ENCODE results near the gene STC2.

STC2 gene

DNA sequence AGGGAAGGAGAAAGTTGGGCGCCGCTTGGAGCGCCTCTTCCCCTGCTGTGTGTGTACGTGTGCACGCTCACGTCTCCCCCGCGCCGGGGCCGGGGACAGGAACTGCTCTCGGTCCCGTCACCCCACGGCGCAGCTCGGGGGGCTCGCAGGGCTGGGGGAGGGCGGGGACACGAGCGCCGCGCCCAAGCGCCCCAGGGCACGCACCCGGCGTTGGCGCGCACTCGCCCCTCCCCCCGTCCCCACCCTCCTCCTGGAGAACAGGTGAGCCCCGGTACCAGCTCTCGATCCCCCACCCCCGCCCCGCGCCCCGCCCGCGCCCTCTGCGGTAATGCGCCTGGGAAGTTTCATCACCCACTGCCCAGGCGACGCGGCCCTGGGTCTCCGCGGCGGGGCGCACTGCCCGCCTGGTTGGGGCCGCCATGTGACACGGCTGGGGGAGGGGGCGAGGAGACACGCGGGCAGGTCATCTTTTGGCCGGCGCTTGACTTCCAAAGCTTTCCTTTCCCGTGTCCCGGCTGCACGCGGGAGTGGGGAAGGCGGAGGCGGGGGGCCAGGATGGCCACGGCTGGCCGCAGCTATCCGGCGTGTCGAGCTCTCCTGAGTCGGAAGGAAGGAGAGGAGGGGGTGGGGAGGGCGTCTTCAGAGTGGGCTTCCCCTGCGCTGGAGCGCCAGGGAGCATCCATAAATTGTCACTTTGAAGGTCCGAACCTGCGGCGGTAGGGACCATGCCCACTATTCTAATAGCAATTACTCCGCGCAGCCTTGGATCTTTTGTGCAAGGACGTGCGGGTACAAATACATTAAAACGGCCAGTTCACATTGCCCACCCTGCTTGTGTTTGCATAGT lies 1.5 kb upstream of the STC2 start:
- TF ChIP-seq, protein P1, sequence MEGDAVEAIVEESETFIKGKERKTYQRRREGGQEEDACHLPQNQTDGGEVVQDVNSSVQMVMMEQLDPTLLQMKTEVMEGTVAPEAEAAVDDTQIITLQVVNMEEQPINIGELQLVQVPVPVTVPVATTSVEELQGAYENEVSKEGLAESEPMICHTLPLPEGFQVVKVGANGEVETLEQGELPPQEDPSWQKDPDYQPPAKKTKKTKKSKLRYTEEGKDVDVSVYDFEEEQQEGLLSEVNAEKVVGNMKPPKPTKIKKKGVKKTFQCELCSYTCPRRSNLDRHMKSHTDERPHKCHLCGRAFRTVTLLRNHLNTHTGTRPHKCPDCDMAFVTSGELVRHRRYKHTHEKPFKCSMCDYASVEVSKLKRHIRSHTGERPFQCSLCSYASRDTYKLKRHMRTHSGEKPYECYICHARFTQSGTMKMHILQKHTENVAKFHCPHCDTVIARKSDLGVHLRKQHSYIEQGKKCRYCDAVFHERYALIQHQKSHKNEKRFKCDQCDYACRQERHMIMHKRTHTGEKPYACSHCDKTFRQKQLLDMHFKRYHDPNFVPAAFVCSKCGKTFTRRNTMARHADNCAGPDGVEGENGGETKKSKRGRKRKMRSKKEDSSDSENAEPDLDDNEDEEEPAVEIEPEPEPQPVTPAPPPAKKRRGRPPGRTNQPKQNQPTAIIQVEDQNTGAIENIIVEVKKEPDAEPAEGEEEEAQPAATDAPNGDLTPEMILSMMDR (IDR thresholded peaks at IDR 0.05; ENCODE audit: low read depth, low read length, poor library complexity, severe bottlenecking): no peak
- no peak for TF ChIP-seq EZH2phosphoT487 (IDR thresholded peaks at IDR 0.05; ENCODE audit: borderline replicate concordance, low read length)

DNA sequence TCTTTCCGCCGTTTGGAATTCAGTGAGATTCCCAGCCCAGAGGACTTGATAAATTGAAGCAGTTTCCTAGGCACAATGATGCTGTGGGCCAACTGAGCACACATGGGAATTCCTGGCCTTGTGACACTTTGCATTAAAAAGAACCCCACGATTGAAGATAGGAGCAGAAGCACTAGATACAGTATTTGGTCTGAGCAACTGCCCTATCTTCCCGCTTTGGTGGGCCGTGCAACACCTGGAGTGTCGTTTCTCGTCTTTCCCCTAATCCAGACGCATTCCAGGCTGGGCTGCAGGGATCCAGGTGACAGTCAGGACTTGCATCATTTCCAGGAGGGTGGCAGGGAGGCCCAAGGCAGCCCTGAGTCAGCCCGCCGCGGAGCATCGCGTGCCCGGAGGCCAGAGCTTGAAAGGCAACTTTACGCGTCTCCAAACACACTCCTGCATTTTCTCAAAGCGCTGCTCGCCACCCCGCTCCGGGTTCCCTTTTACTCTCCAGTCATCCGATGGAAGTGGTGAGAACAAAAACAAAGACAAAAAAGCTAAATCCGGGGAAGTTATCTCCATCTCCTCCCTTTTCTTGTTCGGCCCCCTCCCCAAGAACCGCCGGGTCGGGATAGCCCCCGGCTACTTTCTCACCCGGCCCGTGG lies 753 bp upstream of the STC2 start:
- Histone ChIP-seq H4K20me1 (ENCODE audit: control insufficient read depth, insufficient read depth, low read depth, low read length) (no peaks in the 10 kb centered on the region), H3K9me3 (ENCODE audit: control insufficient read depth, insufficient read depth, low read length) (no peaks in the 10 kb centered on the region), H3K27ac (ENCODE audit: low read depth, low read length) (no peak overlapping the region), H3K79me2 (ENCODE audit: control insufficient read depth, low read length) (no peaks in the 10 kb centered on the region), H3K4me2 (ENCODE audit: low read length) (no peak overlapping the region), H3K27me3 (ENCODE audit: control insufficient read depth, low read length) (no peaks in the 10 kb centered on the region), H3F3A (ENCODE audit: control insufficient read depth, insufficient read depth) (no peaks in the 10 kb centered on the region), H3K4me1 (ENCODE audit: control insufficient read depth, low read length) (peaks cover 4% of the 10 kb centered on the region; the same call in 1 of the 2 replicates), H3K9me2 (replicated peaks; ENCODE audit: control insufficient read depth, low read length) (no peaks in the 10 kb centered on the region), H3K4me3 (ENCODE audit: low read length) (no peak overlapping the region), H3K36me3 (ENCODE audit: control insufficient read depth, low read length) (no peaks in the 10 kb centered on the region)
- no peak for TF ChIP-seq EZH2phosphoT487 (IDR thresholded peaks at IDR 0.05; ENCODE audit: borderline replicate concordance, low read length)
- TF ChIP-seq, protein P1 (IDR thresholded peaks at IDR 0.05; ENCODE audit: low read depth, low read length, poor library complexity, severe bottlenecking): no peak

More for the DNA sequence above, 1.5 kb upstream of the STC2 start:
- Histone ChIP-seq H3K27ac (ENCODE audit: low read depth, low read length) (no peak overlapping the region), H3F3A (ENCODE audit: control insufficient read depth, insufficient read depth) (no peaks in the 10 kb centered on the region), H3K79me2 (ENCODE audit: control insufficient read depth, low read length) (no peaks in the 10 kb centered on the region), H3K9me3 (ENCODE audit: control insufficient read depth, insufficient read depth, low read length) (no peaks in the 10 kb centered on the region), H3K36me3 (ENCODE audit: control insufficient read depth, low read length) (no peaks in the 10 kb centered on the region), H3K27me3 (ENCODE audit: control insufficient read depth, low read length) (no peaks in the 10 kb centered on the region), H3K4me3 (ENCODE audit: low read length) (no peak overlapping the region), H3K4me1 (ENCODE audit: control insufficient read depth, low read length) (peaks cover 4% of the 10 kb centered on the region; the same call in 1 of the 2 replicates), H4K20me1 (ENCODE audit: control insufficient read depth, insufficient read depth, low read depth, low read length) (no peaks in the 10 kb centered on the region), H3K9me2 (replicated peaks; ENCODE audit: control insufficient read depth, low read length) (no peaks in the 10 kb centered on the region), H3K4me2 (ENCODE audit: low read length) (no peak overlapping the region)

DNA sequence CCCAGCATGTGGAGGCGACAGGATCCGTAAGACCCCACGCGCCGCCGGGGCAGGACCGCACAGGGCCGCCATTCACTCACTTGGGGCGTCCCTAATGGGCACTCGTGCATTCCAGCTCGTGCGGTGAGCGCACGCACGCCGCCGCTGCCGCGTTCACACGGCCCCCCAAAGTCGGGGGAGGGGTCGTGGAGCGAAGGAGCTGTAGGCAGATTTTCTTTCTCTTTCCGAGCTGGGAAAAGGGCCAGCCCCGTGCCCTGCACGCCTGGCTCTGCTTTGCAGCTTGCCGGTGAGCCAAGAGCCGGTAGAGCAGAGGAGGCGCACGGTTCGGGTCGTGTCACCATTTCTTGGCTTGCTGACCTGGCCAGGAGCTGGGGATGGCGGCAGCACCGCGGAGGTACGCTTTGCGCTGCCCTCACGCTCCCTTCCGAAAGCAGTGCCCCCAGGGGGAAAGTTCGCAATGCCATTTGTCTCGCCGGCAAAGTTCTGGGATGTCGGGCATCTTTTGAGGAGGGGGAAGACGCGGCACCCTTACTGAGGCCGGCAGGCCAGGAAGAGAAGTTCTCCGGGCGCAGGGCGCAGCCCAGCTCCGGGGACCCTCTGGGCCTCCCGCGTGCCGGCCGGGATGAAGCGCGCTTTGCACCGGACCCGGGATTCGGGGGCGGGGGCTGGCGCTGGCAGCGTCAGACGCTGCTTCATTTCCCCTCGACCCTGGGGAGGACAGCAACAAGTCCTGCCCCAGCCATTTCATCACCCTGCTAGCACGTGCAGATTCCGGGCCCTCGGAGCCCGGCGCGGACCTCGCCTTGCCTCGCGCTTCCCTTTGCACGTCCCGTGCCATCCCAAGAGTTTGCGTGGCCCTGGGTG lies 898 bp downstream of the STC2 start:
- Histone ChIP-seq H3K79me2 (ENCODE audit: control insufficient read depth, low read length) (no peaks in the 10 kb centered on the region), H3K4me3 (ENCODE audit: low read length) (no peak overlapping the region), H3K9me3 (ENCODE audit: control insufficient read depth, insufficient read depth, low read length) (no peaks in the 10 kb centered on the region), H3K4me2 (ENCODE audit: low read length) (no peak overlapping the region), H3K36me3 (ENCODE audit: control insufficient read depth, low read length) (no peaks in the 10 kb centered on the region), H3K27me3 (ENCODE audit: control insufficient read depth, low read length) (0 out of 2 replicates have a peak, but pooled peaks cover 3% of the 10 kb centered on the region), H3K4me1 (ENCODE audit: control insufficient read depth, low read length) (peaks cover 4% of the 10 kb centered on the region; the same call in 1 of the 2 replicates), H3F3A (ENCODE audit: control insufficient read depth, insufficient read depth) (no peaks in the 10 kb centered on the region), H3K9me2 (replicated peaks; ENCODE audit: control insufficient read depth, low read length) (no peaks in the 10 kb centered on the region), H4K20me1 (ENCODE audit: control insufficient read depth, insufficient read depth, low read depth, low read length) (no peaks in the 10 kb centered on the region), H3K27ac (ENCODE audit: low read depth, low read length) (no peak overlapping the region)
- TF ChIP-seq, protein P1 (IDR thresholded peaks at IDR 0.05; ENCODE audit: low read depth, low read length, poor library complexity, severe bottlenecking): no peak
- TF ChIP-seq EZH2phosphoT487 (IDR thresholded peaks at IDR 0.05; ENCODE audit: borderline replicate concordance, low read length): no peak

Measured in DOHH2 (cell line).